GM19240 (cell line): ENCODE results near the gene PTPRK.

Experiments used
- DNase-seq: peaks from one replicate; pipeline ENCODE4 v3.0.0; 2011; ENCODE audit warnings: low spot score; ENCODE audit not compliant: insufficient read length

The PTPRK gene

GRCh38 chr6:128520436-128521281, at the start of gene PTPRK:
Gene PTPRK, minus strand, starts transcription at chr6:128520599. Its CDS starts 241 bp downstream, at chr6:128520358.
- DNase-seq: peak; percentile 14

- no peak for DNase-seq
Observed at GRCh38 chr6:128567029-128567428, 46.6 kb upstream of the PTPRK start.

- DNase-seq: no peak
Observed at GRCh38 chr6:128560966-128561365, 40.6 kb upstream of the PTPRK start.

- DNase-seq: no peak
Observed at GRCh38 chr6:128558924-128559323, 38.5 kb upstream of the PTPRK start.

GRCh38 chr6:128558021-128558420, 37.6 kb upstream of the PTPRK start:
- DNase-seq: no peak

DNA sequence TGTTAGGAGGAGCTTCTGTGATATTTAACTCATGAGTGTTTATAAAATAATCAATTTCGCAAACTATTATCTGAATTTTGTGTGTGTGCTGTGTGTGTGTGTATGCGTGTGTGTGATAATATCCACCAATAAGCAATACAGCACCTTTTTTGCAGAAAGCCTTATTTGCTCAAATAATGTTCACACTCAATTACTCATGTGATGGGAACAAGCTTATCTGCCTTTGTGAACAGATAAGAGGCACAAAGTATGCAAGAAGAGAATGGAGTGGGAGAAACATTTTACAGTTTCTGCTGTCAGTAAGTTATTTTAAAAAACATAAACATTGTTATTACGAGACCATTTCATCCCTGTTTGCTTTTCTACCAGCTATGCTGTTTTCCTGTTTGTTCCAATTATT, 36.7 kb upstream of the PTPRK start:
- DNase-seq: no peak

- DNase-seq: no peak
Observed at GRCh38 chr6:128554302-128554701, 33.9 kb upstream of the PTPRK start.

DNA sequence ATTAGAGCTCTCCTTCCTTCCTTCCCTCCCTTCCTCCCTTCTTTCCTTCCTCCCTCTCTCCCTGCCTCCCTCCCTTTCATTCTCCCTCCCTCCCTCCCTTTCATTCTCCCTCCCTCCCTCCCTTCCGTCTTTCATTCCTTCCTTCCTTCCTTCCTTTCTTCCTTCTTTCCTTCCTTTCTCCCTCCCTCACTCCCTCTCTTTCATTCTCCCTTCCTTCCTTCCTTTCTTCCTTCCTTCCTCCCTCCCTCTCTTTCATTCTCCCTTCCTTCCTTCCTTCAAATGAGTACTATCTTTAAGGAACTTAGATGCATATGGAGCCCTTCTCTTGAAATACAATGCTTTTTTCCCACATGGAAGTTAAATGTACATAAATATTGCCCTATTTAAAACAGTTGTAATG, 20.9 kb upstream of the PTPRK start:
- no peak for DNase-seq

GRCh38 chr6:128538763-128539162, 18.4 kb upstream of the PTPRK start:
- DNase-seq: no peak

DNA sequence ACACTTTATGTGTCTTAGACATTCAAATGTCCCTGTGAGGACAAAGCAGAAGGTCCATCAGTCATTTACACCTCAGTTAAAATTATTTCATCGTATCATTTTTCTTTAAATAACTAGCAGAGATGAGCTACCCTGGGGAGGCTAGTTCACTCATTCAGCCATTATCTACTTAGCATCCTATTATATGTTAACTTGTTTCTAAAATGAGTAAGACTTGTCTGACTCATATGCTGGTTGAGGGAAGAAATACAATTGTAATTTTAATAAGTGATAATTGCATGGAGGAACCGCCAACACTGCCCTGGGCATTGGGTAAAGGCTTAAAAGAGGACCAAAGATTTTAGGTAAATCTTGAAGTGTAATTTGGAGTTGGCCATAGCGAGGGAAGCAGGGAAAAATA, 12.4 kb upstream of the PTPRK start:
- no peak for DNase-seq

GRCh38 chr6:128532136-128532535, 11.7 kb upstream of the PTPRK start:
- no peak for DNase-seq

DNA sequence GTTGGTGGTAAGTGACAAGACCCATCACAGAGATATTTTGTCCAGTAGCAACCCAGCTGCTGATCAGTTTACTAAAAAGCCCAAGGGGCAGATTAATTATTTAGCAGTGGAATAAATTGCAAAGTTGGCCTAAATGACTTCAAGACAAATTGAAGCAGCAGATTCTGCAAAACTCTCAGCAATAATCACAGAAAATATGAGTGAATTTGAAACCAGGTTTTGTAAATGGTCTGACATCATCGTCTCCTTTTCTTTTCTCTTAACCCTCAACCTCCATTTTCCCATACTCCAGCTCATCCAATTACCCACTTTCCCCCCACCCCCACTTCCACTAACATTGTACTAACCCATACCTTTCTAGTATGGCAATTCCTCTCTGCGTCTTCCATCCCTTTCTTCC, 11.3 kb upstream of the PTPRK start:
- DNase-seq: no peak

DNA sequence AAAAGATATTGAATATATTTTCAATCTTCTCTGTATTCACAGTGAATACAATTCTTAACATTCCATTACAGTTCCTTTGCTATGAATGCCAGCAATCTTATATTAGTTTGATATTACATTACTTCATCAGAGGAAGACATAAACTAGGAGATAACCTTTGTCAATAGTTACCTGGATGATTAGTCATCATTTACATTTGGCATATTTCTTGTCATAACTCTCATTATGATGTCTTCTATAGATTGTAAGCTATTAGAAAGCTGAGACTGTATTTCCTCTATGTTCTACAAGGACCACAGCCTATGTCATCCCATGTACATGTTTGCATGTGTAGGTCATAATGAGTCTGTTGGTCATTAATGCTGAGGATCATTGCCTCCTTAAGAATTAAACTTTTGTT, 7.8 kb upstream of the PTPRK start:
- no peak for DNase-seq

DNA sequence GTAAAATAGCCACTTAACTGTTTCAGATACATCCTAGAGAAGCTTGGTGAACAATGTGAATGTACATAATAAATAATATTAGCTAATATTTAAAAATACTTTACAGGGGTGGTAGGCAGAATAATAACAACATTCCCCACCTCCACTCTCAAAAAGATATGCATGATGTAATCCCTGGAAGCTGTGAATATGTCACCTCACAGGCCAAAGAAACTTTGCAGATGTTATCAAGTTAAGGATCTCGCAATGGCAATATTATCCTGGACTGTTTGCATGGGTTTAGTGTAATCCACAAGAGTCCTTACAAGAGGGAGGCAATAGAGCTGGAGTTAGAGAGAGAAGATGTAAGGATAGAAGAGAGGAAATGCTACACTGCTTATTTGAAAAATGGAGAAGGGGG, 7.0 kb upstream of the PTPRK start:
- no peak for DNase-seq

DNA sequence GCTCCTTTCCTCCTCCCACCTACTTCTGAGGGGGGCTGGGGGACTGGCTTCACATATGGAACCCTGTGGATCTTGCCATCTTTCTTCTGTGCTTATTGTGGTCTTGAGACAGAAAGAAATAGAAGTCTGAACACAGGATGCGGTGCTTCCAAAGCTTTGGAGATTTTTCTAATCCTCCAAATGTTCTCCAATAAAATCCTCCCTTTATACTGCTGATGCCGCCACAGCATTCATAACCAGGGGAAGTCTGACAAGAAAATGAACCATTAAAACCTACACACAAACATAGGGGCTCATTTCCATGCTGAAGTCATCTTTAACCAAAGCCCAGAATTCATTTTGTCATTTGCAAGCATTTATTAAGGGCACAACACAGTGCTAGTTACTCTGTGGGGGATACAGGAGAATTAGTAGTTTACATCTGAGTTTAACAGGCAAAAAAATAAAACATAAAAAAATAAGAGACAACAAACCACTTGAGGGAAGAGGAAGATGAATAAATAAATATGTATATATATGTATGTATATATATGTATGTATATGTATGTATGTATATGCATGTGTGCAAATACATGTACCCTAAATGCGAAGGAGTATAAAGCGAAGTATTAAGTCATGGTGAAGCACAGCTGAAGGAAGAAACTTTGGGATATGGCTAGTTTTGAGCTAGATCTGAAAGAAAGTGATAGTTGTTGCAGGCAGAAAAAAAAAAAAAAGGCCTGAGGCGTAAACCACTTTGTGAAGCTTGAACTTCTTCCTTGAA, 5.9 kb upstream of the PTPRK start:
- DNase-seq: no peak

DNA sequence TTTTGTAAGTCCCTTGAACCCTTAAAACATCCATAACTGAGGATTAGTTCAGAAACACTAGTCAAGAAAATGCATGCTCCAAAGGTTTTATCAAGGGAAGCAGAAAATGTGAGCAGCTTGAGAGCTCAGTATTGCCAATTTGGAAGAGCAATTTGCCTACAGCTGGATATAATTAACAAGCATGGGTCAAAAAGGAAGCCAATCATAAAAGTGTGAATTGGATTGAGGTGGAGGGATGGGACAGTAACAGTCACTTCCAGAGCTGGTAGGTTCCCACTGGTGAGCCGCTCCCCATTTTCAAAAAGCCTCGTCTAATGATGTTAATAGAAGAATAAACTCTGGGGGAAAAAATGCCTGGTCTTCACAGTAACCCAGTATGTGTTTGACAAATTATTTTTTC, 5.0 kb upstream of the PTPRK start:
- no peak for DNase-seq

- DNase-seq: no peak
Observed at GRCh38 chr6:128521282-128521632, 858 bp upstream of the PTPRK start.

- no peak for DNase-seq
Observed at GRCh38 chr6:128519931-128520435, 416 bp downstream of the PTPRK start.

DNA sequence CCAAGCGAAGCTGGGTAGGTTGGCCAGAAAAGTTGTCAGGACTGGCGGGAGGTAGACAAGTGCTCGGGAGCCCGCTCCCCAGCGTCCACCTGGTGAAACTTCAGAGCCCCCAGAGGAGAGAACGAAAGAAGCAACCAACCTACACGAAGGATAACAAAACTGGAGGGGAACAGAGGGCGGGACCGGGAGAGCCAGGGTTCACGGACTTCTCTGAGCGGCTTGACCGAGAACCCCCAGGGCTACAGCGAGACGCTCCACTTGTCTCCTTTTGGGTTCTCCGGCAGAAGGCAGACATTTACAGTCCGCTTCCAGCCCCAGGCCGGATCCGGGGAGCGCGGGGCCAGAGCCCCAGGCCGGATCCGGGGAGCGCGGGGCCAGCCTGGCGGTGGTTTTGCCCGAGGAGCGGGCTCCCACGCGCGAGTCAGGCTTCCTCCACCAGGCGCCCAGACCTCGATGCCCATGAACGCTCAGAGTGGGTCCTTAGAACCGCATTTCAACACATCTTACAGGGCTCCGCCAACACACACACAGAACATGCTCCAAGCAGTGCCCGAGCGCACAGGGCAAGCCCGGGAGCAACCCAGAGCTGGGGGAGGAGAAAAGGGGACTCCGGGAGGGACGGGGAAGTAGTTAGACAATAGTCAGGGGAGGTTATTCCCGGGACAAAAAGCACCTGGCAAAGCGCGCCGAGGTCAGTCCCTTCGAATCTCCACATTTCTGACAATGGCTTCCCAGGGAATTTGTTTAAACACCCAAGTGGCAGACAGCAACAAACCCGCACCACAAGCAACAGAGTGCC, 1.1 kb downstream of the PTPRK start:
- DNase-seq: no peak

- DNase-seq: no peak
Observed at GRCh38 chr6:128518434-128519131, 1.8 kb downstream of the PTPRK start.

GRCh38 chr6:128517124-128517523, 3.3 kb downstream of the PTPRK start:
- no peak for DNase-seq
